ENCODE measurements around the gene TK2. TPM values are rescaled to one million over a fixed set of nuclear protein-coding genes. Genes with fewer than 3 reads are reported as not detected.
A peak's percentile ranks its signal among the peaks of the same experiment; 100 is the strongest.

Gene TK2
- total RNA-seq, 1 donor from 2014 or later: 58.3 TPM

DNA sequence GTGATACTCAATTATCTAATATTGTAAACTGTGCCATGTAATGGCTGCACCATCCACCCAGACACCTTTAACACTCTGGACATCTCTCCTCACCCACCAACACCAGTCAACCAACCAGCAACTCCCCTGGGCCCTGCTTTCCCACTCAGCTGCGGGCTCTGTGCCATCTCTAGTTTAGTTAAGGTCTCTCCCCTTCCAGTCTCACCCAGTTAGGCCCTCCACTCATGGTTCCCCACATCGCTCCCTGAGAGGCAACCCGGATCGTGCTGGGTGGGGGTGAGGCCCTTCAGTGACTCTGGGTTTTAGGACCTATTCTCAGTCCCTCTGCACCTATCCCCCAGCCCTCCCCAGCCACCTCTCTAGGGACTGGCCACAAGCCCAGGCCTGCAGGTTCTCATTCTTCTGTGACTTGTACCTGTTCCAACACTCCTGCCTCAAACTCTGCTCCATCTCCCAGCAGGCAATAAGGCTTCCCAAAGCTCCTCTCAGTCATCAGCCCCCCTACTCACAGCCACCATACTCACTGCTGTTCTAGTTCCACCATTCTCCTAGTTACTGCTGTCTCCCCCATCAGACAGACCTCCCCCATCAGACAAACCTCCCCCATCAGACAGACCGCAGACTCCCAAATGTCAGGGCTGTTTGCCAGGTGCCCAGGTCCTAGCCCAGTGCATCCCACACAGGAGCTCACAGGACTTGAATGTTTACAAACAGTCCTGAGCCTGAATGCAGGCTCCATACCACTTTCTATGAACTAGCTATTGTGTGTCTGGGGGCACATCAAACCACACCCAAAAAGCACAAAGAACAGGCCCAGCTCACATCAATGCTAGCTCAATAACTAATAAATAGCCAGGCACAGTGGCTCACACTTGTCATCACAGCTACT, 2.6 kb downstream of the TK2 start:
- DNase-seq (ENCODE audit: low spot score): no peak

DNA sequence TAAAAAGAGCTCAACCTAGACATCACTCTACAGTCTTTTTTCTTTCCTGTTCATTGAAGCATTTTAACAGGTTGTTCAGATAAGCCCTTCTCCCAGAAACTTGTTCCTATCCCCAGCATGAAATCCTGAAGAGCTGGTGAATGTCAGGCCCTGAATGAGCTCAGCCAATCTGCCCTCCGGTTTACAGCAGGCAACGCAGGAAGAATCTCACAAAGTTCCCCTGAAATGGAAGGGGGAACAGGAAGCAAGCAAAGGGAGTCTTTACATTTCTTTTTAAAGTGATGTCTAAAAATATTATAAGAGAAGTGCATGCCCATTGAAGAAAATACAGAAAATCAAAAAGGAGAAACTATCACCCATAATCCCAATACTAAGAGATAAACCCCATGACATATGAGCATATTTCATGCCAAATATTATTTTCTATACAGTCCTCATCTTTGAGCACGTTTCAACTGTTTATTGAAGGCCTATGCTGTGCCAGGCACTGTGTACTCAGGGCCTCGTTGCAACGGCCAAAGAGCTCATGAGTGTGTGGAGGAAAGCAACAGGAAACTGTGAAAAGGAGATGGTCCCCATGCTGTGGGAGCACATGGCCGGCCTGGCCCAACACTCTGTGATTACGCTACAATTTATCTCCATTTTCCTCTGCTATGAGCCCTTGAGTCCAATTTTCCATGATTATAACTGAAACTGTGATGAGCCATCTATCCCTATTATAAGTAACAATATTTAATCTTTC, 5.7 kb downstream of the TK2 start:
- DNase-seq (ENCODE audit: low spot score): no peak

DNA sequence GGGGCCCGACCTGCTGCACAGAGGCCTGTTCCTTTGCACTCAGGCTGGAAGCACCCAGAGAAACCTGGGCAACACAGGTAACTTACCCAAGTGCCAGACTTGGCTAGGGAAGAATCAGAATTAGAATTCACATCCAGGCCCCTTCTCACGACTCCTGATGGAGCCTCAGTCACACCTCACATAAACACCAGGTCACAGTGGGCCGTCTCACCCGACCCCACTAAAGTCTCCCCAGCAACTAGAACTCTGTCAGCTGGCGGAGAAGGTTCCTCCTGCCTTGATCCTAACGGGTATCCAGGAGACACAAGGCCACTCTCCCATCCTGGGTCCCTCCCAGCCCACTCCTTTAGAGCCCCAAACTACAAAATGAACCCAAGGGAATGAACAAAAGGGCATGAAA, 6.4 kb downstream of the TK2 start:
- DNase-seq (ENCODE audit: low spot score): no peak

DNA sequence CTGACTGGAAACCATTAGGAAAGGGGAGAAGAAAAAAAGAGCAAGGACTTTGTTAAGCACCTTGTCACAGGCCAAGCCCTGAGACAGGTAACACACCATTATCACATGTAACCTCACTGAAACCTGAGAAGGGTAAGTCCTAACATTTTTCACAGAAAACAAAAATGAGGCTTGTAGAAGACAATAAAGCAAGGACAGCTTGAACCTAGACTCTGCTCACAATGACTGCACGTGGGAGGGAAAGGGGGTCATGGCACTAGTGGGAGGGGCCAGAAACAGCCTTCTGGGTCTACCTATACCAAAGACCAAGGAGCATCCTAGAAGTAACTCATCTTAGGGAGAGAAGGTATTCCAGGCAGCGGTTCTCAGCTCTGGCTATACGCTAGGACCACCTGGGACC, 7.5 kb downstream of the TK2 start:
- no peak for DNase-seq (ENCODE audit: low spot score)

DNA sequence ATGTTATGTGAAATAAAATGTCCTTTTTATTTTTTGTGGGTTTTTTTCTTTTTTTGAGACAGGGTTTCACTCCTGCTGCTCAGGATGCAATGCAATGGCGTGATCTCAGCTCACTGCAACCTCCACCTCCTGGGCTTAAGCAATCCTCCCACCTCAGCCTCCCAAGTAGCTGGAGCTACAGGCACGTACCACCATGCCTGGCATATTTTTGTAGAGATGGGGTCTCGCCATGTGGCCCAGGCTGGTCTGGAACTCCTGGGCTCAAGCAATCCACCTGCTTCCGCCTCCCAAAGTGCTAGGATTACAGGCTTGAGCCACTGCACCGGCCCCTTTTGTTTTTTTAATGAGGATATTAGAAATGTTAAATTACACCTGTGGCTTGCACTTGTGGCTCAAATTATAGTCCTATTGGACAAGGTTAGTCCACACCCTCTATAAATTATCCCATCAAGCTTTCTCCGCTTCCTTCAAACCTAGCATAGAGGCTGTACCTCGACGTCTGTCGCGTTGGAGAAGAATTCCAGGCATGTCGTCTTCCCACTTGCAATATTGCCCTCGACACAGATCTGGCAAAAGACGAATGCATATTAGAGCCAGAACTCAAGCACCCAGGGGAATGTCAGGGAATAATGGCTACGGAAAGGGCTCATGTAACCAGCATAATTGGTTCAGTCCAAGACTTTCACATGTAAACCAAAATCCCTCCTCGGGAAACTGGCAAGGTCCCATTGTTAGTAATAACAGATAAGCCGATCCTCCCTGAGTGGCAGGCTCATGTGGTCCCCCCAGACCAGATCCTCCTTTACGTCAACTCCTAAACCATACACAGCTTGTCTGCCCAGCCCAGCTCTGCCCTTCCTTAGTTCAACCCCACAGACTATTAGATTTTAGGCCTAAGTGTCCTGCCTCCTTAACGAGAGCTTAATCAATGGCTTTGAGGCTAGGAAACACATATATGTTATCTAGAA, 8.2 kb downstream of the TK2 start:
- DNase-seq (ENCODE audit: low spot score): no peak

DNA sequence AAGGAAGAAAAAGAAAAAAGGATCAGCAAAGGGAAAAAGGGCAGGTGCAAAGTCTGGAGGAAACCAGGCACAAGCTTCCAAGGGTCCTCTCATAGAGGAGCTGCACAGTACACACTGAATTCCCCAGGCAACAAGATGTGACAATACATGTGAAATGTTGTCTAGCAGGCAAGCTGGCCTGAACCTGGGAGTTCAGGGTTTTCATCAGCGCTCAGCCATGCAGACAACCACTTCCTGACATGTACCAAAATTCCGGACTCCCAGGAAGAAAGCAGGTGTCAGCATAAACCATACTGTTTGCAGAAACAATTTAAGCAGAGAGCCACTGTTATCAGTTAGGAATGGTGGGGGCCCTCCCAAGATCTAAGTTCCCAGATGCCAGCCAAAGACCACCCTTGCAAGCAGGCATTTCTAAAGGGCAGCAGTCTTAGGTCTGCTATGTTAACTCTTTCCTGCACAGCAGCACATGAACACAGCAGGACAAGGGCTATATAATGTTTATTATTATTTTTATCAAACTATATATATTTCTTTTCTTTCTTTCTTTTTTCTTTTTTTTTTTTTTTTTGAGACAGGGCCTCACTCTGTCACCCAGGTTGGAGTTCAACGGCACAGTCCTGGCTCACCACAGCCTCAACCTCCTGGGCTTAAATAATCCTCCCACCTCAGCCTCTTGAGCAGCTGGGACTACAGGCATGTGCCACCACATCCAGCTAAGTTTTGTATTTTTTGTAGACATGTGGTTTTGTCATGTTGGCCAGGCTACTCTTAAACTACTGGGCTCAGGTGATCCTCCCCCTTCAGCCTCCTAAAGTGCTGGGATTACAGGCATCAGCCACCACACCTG, 10.1 kb downstream of the TK2 start:
- no peak for DNase-seq (ENCODE audit: low spot score)

DNA sequence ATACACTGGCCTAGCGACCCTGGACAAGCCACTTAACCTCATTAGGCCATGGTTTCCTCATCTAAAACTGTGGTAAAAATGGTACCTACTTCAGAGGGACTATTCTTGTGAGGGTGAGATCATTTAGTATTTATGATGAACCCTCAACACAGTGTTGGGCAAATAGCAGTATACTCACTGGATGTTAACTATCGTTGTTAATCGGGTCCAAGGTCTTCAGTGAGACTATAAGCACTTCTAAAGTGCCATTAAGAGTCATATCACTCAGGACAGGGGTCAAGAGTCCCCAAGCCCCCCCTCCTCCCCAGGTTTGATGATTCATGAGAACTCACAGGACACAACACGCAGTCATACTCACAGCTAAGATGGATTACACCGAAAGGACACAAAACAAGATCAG, 11.0 kb downstream of the TK2 start:
- no peak for DNase-seq (ENCODE audit: low spot score)

DNA sequence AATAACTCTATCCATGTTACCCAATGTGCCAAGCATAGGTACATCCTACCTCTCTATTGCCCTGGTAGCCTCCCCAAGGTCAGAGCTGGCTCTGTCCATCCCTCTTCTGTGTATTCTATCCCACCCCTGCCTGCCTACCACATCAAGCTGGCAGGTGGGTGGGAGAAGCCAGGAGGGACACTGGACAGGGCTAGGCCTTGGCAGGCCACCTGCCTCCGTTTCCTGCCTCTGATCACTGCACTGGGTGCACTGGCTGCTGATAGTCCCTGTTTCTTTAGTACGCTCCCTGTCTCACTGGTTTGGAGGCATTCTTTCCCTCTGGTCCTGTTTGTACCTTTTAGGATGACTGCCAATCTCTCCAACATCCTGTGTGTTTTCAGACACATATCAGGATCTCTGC, 12.7 kb downstream of the TK2 start:
- no peak for DNase-seq (ENCODE audit: low spot score)

DNA sequence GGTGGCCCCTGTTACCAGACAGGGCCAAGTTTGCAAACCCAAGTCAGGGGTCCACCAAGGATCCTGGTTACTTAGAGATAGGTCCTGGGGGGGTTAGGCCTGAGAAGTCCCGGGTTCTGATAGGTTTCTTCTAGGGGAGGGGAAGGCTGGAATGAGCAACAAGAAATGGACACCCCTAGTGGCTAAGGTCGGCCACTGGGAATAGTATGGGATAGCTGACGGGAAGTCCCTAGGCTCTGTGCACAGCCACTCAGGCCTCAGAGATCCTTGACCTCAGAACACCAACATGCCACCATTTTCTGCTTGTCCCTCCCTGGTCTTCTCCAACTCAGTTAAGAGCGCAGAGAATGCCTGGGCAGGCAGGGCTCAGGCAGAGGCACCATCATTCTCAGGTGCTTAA, 13.4 kb downstream of the TK2 start:
- DNase-seq (ENCODE audit: low spot score): no peak

DNA sequence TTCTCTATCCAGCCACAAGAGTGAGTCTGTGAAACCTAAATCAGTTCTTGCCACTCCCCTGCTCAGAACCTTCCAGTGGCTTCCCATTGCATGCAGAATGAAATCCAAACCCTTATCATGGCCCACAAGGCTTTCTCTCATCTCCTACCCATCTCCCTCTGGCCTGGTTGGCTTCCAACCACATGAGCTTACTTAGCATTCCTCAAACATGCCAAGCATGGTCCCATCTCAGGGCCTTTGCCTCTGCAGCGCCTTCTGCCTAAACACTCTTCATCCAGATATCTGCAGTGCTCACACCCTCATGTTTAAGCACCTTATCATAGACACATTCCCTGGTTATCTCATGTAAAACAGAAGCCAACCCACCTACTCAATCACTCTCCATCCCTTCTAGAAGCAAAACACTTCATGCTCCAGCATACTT, 15.5 kb downstream of the TK2 start:
- no peak for DNase-seq (ENCODE audit: low spot score)

DNA sequence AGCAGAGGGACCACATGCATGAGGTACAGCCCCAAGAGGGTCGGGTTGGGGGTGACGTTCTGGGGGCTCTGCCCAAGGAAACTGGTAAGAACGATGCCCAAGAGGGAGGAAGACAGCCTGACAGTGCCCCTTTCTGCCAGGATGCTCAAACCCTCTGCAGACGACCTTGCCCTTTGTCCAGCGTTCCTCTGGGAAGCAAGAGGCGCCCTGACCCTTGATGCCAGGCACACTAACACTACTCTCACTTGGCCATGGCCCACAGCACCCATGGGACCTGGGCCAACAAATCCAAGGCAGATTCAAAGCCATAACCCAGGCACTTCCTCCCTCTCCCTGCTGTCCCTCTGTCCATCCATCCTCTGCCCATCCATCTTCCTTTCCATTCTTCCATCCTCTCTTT, 20.4 kb downstream of the TK2 start:
- DNase-seq (ENCODE audit: low spot score): no peak

DNA sequence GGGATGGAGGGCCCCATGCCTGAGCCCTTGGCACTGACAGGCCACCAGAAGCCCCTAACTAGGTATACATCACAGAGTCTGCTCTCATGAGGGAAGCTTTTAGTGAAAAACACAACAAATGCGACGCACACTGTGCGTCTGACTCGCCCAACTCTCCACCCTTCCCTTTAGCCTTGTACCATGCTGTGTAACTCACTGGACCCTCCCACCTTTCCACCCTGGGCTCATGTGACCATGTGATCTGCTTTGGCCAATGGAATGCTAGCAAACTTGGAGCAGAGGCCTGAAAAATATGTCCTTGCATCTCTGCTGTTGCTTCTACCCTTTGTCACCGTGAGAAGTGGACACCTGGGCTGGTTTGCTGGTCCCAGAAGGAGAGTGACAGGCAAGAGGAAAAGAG, 21.6 kb downstream of the TK2 start:
- DNase-seq (ENCODE audit: low spot score): no peak

DNA sequence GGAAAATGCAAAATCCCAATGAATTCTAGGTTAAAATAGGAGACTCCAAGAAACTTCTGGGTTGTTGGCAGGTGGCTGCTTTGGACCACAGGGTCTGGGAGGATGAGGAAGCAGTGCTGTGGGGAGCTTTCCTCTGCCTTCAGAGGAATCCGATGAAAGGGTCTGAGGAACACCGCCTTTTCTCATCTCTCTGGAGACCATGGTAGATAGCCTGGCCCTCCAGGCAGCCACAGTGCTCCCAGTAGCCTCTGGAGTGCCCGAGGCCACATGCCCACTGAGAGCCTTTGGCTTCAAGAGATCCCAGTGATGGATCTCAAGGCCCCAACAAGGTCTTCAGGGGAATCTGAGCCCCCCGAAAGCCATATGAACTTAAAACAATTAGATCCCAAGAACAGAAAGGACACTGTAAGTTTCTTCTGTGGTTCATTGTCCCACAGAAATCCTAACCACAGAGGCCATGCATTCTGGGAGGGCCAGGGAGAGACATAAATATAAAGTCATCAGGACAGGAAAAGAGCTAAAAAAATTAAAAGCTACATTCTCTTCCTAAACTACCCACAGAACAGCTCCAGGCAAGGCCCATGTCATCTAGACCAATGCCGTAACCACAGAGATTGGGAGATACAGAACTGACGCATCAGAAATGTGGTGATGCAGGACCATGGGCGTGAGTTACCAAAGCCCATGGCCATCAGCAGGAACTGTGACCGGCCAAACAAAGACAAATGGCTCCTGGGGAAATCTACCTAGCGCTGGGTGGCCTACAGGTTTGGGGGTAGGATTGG, 24.3 kb downstream of the TK2 start:
- peak; percentile 35 for DNase-seq (ENCODE audit: low spot score)

DNA sequence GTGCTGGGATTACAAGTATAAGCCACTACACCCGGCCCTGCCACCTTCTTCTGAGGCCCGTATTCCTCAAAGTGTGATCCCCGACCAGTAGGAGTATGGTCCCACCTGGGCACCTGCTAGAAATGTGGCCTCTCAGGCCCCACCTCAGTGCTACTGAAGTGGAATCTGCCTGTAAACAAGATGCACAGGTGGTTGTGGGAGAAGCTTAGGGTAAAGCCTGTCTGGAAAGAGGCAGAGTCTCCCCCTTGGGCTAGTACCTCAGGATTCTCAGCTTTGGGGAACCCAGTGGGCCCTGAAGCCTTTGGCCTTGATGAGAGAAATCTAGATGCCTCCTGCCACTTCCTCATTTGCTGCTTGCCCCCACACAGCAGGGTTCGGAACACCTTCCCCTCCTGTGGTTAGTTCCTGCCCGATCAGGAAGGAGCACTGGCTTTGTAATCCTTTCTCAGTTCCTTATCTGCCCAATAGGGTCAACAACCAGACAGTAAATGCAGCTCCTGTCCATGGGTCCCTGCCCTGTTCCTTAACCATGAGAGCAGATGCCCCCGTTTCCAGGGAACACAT, 25.2 kb downstream of the TK2 start:
- peak; percentile 57 for DNase-seq (ENCODE audit: low spot score)

DNA sequence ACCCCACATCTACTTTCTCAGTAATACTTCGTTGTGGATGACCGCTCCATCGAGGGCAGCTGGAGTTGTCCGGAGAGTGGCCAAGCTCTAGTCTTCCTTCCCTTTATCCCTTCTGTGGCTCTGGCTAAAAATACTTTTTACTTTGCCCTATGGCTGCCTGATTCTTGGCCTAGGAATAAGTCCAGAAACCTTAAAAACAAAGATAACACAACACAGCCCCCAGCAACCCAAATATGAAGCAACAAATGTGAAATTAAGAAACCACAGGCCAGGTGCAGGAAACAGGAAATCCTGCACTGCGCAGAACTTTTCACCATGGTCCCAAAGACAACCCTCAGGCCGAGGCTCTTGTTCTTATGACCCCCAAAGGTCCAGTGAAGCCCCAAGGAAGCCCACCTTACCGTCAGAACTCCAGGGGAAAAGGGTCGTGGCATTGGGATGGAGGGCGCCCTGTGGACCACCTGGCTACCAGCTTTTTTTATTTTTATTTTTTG, 26.0 kb downstream of the TK2 start:
- peak; percentile 64 for DNase-seq (ENCODE audit: low spot score)

DNA sequence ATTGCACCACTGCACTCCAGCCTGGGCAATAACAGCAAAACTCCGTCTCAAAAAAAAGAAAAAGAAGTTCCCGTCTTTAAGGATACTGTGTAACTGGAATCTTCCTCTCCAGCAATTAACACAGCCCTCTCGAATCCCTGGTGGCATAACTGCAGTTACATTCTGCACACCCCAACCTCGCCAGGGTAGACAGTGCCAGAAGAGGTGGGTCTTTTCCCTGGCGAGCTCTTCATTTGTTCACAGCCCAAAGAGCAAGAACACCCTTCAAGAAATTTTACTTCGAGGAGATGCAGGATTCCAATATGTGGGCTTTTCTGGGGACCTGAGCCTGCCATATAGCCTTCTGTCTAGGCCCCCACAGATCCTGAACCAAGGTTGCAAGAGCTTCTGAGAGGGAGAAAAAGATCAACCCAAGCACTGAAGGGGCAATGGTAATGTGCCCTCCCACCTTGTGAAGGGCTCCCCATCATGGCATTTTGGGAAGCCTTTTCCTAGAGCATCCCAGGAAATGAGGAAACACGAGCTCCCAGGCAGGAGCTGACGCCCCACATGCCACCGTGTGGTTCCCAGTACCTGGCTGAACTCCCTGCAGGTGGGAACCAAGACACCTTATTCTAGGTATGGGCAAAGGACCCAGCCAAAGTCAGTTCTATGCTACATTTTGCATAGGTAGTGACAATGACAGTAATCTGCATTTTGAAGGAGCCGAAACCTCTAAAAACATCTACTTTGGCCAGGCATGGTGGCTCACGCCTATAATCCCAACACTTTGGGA, 26.9 kb downstream of the TK2 start:
- no peak for DNase-seq (ENCODE audit: low spot score)

DNA sequence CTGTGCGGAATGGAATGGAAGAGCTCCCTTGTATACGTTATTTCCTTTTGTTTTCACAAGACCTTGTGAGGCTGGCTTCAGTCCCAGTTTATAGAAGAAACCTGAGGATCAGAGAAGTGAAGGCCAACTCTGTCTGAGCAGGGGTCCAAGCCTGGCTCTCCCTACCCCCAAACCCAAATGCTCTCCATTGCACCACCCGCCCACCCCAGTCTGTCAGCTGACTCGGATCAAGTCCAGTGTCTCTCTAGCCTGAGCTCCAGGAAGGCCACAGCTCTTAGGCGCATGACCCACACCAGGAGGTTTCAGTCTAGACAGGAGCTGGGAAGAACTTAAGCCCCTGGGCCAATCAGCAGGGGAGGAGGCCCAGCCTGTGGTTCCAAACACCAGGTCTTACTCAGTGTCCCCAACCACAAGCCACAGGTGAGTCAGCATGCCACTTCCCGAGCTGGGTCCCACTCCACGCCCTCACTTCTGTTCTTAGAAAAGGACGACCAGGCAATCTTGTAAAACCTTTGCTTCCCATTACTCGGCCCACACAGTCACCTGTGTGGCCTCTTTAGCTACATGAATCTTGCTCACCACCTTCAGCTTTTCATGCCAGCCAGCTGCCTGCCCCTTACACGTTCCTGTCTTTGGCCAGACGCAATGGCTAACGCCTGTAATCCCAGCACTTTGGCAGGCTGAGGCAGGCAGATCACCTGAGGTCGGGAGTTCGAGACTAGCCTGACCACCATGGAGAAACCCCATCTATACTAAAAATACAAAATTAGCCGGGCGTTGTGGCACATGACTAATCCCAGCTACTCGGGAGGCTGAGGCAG, 27.8 kb downstream of the TK2 start:
- DNase-seq (ENCODE audit: low spot score): peak; percentile 86

Measured in mesenteric fat pad (tissue), 1 donor.